ENCODE measurements around the gene TTC4. TPM values are rescaled to one million over a fixed set of nuclear protein-coding genes. Genes with fewer than 3 reads are reported as not detected.
A peak's percentile ranks its signal among the peaks of the same experiment; 100 is the strongest.

The TTC4 gene
- total RNA-seq, 2 donors from 2014 or later, result 13.9 to 16.8 TPM

- no peak for DNase-seq (ENCODE audit: low spot score)
- intact Hi-C loops (cut with DNase I), result no loop called here
Observed at GRCh38 chr1:54742282-54742681, 26.6 kb downstream of the TTC4 start.

- intact Hi-C loops (cut with DNase I), result no loop called here
- DNase-seq (ENCODE audit: low spot score), result no peak
Observed at GRCh38 chr1:54743416-54744226, 28.0 kb downstream of the TTC4 start.

DNA sequence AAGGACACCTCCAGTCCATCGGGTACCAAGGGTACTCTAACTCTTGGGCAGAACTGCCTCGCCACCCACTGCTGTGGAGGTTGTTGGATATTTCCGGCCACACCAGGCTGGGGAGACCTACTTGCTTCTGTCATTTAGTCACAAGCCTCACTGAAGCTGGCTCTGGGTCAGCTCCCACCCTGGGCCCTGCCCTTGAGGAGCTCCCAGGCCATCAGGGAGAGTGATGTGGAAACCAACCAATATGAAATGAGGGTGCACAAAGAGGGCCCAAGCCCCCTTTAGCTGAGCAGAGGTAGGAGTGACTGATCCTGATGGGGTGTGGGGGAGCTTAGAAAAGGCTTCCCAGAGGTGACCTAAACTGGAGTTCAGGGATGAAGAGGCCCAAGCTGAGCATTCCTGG, 29.0 kb downstream of the TTC4 start:
- DNase-seq (ENCODE audit: low spot score), result no peak
- intact Hi-C loops (cut with DNase I), result no loop called here

DNA sequence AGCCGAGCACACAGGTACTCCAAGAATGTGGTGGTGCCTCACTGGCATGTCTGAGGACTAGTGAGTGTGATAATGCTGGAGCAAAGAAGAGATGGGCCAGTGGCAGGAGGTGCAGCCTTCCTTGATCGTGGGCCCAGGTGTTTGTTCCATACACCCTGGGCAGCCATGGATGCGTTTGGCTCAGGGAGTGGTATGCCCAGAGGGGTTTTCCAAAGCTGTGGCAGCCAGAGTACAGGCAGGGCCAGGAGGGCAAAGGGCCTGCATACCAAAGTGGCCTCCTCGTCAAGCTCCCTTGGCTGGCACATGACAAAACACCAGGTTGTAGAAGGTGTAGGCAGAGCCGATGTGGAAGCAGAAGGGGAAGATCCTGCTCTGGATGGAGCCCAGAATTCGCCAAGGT, 29.6 kb downstream of the TTC4 start:
- no peak for DNase-seq (ENCODE audit: low spot score)
- intact Hi-C loops (cut with DNase I), result no loop called here

DNA sequence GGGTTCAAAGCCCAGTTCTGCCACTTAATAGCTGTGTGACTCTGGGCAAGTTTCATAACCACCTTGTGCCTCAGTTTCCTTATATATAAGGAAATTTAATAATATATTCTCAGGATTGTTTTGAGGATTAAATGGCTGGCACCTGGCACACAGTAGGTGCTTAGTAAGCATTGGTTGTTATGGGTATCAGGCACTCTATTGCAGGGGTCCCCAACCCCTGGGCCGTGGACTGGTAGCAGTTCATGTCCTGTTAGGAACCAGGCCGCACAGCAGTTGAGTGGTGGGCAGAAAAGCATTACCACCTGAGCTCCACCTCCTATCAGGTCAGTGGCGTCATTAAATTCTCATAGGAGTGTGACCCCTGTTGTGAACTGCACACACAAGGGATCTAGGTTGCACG, 30.2 kb downstream of the TTC4 start:
- DNase-seq (ENCODE audit: low spot score), result no peak
- intact Hi-C loops (cut with DNase I), result no loop called here

- no peak for DNase-seq (ENCODE audit: low spot score)
- intact Hi-C loops (cut with DNase I), result no loop called here
Observed at GRCh38 chr1:54748094-54748835, 32.6 kb downstream of the TTC4 start.

DNA sequence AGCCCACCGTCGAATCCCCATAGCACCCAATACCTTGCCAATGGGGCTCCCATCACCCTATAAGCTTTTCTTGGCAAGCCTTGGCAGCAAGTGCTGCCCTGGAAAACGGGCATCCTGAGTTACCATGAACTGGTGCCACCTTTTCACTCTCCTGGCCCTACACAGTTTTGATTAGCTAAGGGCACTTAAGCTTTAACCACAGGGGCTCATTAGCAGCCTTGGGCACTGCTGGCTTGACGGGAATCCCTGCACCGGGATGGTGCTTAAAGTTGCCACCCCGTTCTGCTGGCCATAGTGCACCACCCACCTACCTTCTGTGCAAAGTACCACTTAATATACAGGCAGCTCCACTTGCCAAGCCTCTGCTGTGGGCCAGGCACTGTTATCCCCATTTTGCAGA, 34.9 kb downstream of the TTC4 start:
- intact Hi-C loops (cut with DNase I), result no loop called here
- DNase-seq (ENCODE audit: low spot score), result no peak

DNA sequence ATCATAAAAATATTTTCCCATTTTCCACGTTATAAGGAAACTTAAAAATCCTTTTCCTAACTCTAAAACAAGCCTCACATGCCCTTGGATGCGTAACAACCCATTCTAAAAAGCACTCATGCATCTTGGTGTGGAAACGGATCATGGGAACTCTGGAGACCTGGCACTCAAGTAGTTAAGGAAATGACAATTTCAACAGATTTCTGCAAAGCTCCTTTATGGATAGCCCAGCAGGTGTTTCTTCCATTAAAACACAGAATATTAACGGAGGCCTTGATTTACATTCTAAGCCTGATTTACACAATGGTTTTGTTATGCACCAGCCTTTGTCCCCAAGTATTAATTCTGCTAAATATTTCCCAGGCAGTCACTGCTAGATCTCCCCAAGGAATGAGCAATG, 35.8 kb downstream of the TTC4 start:
- DNase-seq (ENCODE audit: low spot score), result no peak
- intact Hi-C loops (cut with DNase I), result no loop called here

GRCh38 chr1:54754045-54754444, 38.4 kb downstream of the TTC4 start:
- no peak for DNase-seq (ENCODE audit: low spot score)
- intact Hi-C loops (cut with DNase I), result no loop called here

DNA sequence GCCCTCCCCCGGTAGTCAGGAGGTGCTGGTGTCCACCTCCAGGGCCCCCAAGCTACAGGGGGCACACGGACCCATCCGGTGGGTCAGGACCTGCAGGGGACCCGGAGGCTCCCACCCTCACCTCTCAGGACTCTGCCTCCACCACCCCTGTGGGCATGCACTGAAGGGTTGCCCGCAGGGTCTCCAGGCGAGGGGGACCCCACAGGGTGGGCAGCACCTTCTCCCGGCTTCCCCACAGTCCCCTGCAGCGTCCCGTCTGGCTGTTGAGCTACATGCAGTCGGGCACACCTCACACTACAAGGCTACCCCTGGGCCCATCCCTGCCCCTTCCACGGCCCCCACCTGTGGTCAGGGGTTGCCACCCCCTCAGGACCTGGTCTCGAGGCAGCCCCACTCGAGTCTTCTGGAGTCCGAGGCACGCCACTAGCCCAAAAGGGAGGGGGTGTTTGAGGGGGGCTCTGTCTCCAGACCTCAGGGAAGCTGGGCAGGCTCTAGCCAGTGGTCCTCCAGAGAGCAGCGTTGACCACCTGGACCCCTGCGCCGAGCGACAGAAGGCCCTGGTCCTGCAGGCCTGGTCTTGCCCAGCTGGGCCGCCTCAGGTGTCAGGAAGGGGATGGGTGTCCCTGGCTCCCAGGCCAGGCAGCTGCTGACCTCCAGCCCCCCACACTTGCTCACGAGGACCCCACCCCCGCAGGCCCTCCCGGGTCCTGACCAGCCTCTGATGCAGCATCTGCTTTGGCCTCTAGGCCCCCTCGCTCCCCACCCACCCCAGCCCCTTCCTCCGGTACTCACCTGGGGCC, 39.0 kb downstream of the TTC4 start:
- intact Hi-C loops (cut with DNase I), result no loop called here
- no peak for DNase-seq (ENCODE audit: low spot score)

DNA sequence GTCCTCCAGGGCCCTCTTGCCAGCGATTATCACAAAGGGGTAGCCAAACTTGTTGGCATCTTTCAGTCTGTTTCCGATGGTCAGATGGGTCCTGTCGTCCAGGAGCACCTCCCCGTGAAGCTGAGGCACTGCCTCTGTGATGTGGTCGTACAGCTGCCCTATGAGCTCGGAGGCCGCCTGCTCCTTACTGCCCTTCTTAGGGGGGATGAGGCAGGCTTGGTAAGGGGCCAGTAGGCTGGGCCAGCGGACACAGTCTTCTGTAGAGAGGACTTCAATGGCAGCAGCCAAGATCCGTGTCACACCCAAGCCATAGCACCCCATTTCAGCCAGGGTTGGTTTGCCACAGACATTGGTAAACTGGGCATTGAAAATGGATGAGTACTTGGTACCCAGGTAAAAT, 42.2 kb downstream of the TTC4 start:
- intact Hi-C loops (cut with DNase I), result no loop called here
- DNase-seq (ENCODE audit: low spot score), result peak; percentile 71

DNA sequence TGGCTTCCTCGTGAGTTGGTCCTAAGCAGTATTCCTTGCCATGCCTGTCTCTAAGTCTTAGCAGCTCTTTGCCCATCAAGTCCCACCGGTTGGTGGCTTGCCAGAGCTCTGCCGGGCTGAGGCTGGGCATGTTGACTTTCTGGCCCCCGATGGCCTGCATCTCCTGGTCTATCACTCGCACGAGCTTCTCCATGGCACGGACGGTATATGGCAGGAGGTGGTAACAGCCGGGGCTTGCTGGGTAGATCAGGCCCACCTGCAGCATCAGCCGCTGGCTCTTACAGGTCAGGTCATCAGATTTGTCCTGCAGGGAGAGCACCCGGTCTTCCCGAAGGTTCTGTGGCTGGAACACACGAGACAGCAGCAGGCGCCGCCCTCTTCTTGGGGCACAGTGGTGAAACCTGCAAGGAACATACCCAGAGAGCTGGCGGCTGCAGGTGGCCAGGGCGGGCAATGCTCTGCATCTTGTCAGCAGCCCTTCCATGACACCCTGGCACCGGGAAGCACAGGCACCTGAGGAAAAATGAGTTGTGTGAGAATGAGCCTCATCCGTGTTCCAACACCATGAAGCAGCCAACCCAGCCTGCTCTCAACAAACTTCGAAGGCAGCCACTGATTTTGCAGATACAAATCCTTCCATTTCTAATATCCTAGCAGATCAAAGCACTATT, 43.2 kb downstream of the TTC4 start:
- intact Hi-C loops (cut with DNase I), result no loop called here
- peak; percentile 70 for DNase-seq (ENCODE audit: low spot score)

DNA sequence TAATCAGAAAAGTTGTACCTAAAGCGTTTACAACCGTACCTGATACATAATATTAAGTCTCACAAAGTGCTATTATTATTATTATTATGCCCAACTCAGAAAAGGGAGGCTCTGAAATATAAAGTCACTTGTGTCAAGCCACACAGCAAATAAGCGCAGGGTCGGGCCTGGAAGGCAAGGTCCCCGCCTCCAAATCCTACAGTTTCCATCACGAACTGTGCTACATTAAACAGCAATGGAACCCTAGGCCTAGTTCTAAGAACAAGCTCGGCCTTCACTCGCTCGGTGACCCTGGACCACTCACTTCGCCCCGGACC, 48.1 kb downstream of the TTC4 start:
- no peak for DNase-seq (ENCODE audit: low spot score)
- intact Hi-C loops (cut with DNase I), result no loop called here

DNA sequence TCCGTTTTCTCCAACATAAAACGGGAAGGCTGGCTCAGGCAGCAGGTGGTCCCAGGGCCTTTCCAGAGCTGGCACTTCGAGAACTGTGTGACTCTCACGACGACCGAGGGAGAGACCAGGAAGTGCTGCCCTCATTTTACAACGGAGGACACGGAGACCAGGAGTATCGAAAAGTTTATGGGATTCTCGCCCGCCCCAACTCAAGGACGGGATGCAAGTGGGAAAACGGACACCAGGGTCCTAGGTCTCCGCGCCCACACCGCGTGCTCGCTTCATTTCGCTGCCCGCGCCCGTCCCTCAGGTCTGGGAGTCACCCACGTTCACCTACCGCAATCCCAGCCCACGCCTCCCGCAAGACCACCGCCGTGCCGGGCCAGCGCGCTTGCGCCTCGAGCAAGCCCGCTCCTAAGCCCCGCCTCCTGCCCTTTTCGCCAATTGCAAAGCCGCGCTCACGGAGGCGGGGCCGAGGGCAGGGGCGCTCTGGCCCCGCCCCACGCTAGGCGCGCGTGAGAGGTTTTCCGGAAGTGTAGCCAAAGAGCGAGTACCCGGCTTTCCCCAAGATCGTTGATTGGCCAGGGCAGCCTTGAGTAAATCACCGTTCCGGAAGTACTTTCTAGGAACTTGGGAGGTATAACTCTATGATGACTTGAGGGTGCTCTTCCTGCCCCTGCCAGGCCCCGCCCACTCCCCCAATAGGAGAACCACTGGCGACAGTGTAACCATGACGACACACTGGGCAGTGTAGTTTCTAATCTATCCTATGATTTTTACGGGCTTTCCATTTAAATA, 48.7 kb downstream of the TTC4 start, which contains the start of gene PARS2:
Gene PARS2 (minus strand): TSS at position 391 of the 789 bp plus-strand sequence. CDS start 5,362 bp downstream, outside the sequence.
- DNase-seq (ENCODE audit: low spot score), result peak; percentile 98
- intact Hi-C loops (cut with DNase I), result no loop called here

- DNase-seq (ENCODE audit: low spot score), result no peak
- intact Hi-C loops (cut with DNase I), result no loop called here
Observed at GRCh38 chr1:54764922-54765561, 49.4 kb downstream of the TTC4 start.

DNA sequence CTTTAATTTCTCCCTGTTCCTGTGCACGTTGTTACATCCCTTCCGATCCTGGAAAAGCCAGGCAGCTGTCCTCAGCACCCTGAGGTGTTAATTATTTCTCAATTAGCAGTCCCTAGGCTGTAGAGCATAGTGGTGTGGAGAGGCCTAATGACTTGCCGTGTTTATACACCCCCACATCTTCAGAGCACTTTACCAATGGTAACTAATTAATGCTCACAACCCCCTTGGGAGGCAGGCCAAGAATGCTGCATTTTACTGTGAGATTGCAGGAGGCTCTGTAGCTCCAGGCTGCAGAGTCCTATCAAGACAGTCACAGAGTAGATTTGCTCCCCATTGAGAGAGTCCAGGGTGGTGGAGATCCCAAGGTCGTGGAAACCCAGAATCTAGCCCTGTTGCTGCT, 51.1 kb downstream of the TTC4 start:
- DNase-seq (ENCODE audit: low spot score), result no peak
- intact Hi-C loops (cut with DNase I), result no loop called here

GRCh38 chr1:54767526-54767925, 51.9 kb downstream of the TTC4 start:
- no peak for DNase-seq (ENCODE audit: low spot score)
- intact Hi-C loops (cut with DNase I), result no loop called here

DNA sequence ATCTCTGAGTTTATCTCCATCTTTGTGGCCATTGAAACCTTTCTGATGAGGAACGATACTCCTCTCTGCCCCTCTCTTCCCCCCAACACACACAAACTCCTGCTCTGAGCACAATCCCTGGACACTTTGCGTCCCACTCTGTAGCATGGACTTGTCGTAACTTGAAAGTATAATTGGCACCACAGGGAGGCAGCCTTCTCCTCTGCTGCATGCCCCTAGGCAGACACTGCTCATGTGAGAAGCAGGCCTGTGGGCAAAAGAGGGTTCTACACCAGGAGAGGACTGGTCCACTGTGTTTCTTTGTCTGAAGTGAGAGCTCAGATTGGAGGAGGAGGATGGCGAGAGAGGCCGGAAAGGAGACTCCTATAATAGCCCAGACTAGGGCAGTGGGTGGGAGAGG, 52.4 kb downstream of the TTC4 start:
- intact Hi-C loops (cut with DNase I), result no loop called here
- no peak for DNase-seq (ENCODE audit: low spot score)
